Esophagus squamous epithelium (tissue), 5 donors: Measurements from ENCODE around the gene CHN2. TPM values are rescaled to one million over a fixed set of nuclear protein-coding genes. Genes with fewer than 3 reads are reported as not detected.

Source experiments
- DNase-seq: peaks from one replicate; lab custom pipeline; 2025; lab: John Stamatoyannopoulos, UW
- H3K27ac ChIP-seq, 4 donors: fragments of 200-600 bp; sonication (generic); one replicate each; pipeline ENCODE4 v1.5.1; 2016 to 2019; ENCODE audit warnings: mild to moderate bottlenecking in 1 of 4
- H3K27me3 ChIP-seq, 4 donors: fragments of 200-600 bp; sonication (generic); 1 replicate in 3 of 4; 2 replicates in 1 of 4; pipeline versions ENCODE4 v1.5.1 to v1.6.0; 2017 to 2021; ENCODE audit warnings: antibody characterized with exemption in 1 of 4
- H3K36me3 ChIP-seq, 3 donors: fragments of 200-600 bp; sonication (generic); one replicate each; pipeline ENCODE4 v1.5.1; 2016 to 2019
- H3K4me1 ChIP-seq, 3 donors: fragments of 200-600 bp; sonication (generic); one replicate each; pipeline ENCODE4 v1.5.1; 2017 to 2019
- H3K4me3 ChIP-seq, 4 donors: fragments of 200-600 bp; sonication (generic); 1 replicate in 3 of 4; 2 replicates in 1 of 4; pipeline ENCODE4 v1.5.1; 2016 to 2019; ENCODE audit warnings: mild to moderate bottlenecking in 2 of 4, moderate library complexity in 1 of 4
- H3K9me3 ChIP-seq, 3 donors: fragments of 200-600 bp; sonication (generic); one replicate each; pipeline ENCODE4 v1.5.1; 2016 to 2019
- POLR2A ChIP-seq, 4 donors: fragments of 450-650 bp; IDR thresholded peaks; one replicate each; pipeline ENCODE4 v1.6.1; 2017; ENCODE audit warnings: antibody characterized with exemption in 4 of 4, mild to moderate bottlenecking in 4 of 4, moderate library complexity in 3 of 4
- WGBS, 2 donors: methylation state at CpG; one replicate each; pipeline ENCODE4 v1.1.5; 2018; 5-methylcytosine and 5-hydroxymethylcytosine counted together
- intact Hi-C: fragments of 100-400 bp; cut with DNase I; formaldehyde crosslinking; loops from one replicate; pipeline ENCODE4 v1.15.0; 2022
- total RNA-seq, 4 donors: library from RNA; depleted of rRNA; stranded (reverse); fragments of >200 nt; gene quantifications; one replicate each; pipeline ENCODE4 v1.1.0, GENCODE V29; 2016
- TF ChIP-seq, protein P1 (sequence below), 6 experiments: fragments of 450-650 bp in 4 of 6; fragments of 200-600 bp in 2 of 6; sonication (generic) in 2 of 6; IDR thresholded peaks; one replicate each; pipeline ENCODE4 v1.5.1; 2016 to 2019; ENCODE audit warnings: antibody characterized with exemption in 6 of 6, mild to moderate bottlenecking in 4 of 6, moderate library complexity in 4 of 6
- donor health status: DM: yes; HTN: yes; CAD: no.

CHN2 gene
- total RNA-seq, 4 donors from 2014 or later = 0.08 to 8.6 (median 1.7) TPM

DNA sequence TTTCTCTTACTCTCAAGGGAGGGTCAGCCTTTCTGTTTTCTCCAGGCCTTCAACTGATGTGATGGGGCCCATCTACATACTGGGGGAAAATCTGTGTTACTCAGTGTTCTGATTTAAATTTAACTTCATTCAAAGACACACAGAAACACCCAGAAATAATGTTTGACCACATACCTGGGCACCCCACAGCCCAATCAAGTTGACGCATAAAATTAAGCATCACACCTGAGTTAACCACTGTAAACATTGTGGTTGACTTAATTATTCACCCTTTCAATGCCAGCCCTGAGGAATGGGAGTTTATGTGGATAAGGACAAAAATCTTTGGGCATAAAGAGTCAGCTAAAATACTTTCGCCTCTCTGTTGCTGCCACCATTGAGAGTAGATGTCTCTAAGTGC lies 10.0 kb upstream of the CHN2 start:
- Histone ChIP-seq H3K4me1 (peaks cover 0 to 3% (median 2%) of the 10 kb centered on the region in 3 donors), H3K4me3 (no peak overlapping the region), H3K27me3 (peaks cover 0 to 5% (median 0%) of the 10 kb centered on the region in 4 donors), H3K36me3 (no peaks in the 10 kb centered on the region), H3K27ac (no peak overlapping the region), H3K9me3 (no peaks in the 10 kb centered on the region)
- 78 to 87% methylated on average over 2 of the region's 2 CpGs for WGBS, 2 donors
- no peak for DNase-seq
- TF ChIP-seq POLR2A (IDR thresholded peaks at IDR 0.05) = no peak
- TF ChIP-seq, protein P1, sequence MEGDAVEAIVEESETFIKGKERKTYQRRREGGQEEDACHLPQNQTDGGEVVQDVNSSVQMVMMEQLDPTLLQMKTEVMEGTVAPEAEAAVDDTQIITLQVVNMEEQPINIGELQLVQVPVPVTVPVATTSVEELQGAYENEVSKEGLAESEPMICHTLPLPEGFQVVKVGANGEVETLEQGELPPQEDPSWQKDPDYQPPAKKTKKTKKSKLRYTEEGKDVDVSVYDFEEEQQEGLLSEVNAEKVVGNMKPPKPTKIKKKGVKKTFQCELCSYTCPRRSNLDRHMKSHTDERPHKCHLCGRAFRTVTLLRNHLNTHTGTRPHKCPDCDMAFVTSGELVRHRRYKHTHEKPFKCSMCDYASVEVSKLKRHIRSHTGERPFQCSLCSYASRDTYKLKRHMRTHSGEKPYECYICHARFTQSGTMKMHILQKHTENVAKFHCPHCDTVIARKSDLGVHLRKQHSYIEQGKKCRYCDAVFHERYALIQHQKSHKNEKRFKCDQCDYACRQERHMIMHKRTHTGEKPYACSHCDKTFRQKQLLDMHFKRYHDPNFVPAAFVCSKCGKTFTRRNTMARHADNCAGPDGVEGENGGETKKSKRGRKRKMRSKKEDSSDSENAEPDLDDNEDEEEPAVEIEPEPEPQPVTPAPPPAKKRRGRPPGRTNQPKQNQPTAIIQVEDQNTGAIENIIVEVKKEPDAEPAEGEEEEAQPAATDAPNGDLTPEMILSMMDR (IDR thresholded peaks at IDR 0.05) = no peak
- intact Hi-C loops = no loop called here

DNA sequence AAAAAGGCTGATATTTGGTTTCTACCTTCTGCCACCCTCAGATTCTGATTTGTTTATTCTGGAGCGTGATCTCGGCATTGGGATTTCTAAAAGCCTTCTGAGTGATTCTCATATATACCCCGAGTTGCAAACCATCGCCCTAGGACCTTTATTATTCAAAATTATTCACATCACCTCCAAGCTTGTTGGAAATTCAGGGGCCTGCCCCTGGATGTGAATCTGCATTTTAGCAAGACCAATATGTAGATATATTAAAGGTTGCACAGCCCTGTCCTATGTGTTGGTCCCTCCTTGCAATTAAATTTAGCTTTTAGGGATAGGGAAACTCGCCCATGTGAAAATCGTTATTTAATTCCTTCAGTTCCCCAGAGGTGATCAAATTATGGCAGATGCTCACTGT lies 9.0 kb upstream of the CHN2 start:
- Histone ChIP-seq H3K4me3 (no peak overlapping the region), H3K4me1 (peaks cover 0 to 8% (median 6%) of the 10 kb centered on the region in 3 donors), H3K27ac (no peak overlapping the region), H3K27me3 (peaks cover 0 to 13% (median 0%) of the 10 kb centered on the region in 4 donors), H3K36me3 (no peaks in the 10 kb centered on the region), H3K9me3 (no peaks in the 10 kb centered on the region)
- 91 to 93% methylated on average over 6 of the region's 6 CpGs for WGBS, 2 donors
- intact Hi-C loops = no loop called here
- no peak for DNase-seq
- TF ChIP-seq, protein P1 (IDR thresholded peaks at IDR 0.05) = no peak
- TF ChIP-seq POLR2A (IDR thresholded peaks at IDR 0.05) = no peak

DNA sequence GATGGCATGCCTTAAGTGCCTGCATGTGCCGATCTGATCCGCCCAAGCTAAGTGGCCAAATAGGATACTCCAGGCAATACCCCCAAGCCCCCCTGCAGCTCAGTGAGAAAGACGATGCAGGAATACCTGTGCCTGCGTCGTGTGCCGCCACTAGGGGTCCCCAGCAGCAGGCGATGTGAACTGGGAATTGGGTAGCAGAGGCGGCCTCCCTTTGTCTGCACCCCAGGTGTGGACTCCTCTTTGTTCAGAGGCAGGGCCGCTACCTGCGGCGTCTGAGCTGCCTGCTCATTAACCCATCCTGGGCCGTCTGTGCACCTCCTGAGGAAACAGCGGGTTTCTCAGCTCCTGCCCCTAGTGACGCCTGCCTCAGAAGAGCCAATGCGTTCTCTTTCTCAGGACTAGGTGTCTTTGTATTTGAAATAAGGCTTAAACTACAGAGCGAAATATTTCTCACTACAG lies 4.8 kb upstream of the CHN2 start:
- DNase-seq = no peak
- intact Hi-C loops = loop anchor here (10.0 kb wide), 1 partner anchor 225 kb away; no protein-coding TSS in a partner anchor
- H3K9me3 ChIP-seq = no peaks in the 10 kb centered on the region
- H3K4me3 ChIP-seq = no peak overlapping the region
- H3K27ac ChIP-seq = no peak overlapping the region
- TF ChIP-seq, protein P1 (IDR thresholded peaks at IDR 0.05) = peak; percentile 51 to 83 (median 72)
- TF ChIP-seq POLR2A (IDR thresholded peaks at IDR 0.05) = no peak
- 38 to 44% methylated on average over 2 to 4 of the region's 16 CpGs for WGBS, 2 donors
- H3K27me3 ChIP-seq = peaks cover 0 to 40% (median 0%) of the 10 kb centered on the region in 4 donors
- peaks cover 6 to 22% (median 10%) of the 10 kb centered on the region in 3 donors for H3K4me1 ChIP-seq
- H3K36me3 ChIP-seq = no peaks in the 10 kb centered on the region

DNA sequence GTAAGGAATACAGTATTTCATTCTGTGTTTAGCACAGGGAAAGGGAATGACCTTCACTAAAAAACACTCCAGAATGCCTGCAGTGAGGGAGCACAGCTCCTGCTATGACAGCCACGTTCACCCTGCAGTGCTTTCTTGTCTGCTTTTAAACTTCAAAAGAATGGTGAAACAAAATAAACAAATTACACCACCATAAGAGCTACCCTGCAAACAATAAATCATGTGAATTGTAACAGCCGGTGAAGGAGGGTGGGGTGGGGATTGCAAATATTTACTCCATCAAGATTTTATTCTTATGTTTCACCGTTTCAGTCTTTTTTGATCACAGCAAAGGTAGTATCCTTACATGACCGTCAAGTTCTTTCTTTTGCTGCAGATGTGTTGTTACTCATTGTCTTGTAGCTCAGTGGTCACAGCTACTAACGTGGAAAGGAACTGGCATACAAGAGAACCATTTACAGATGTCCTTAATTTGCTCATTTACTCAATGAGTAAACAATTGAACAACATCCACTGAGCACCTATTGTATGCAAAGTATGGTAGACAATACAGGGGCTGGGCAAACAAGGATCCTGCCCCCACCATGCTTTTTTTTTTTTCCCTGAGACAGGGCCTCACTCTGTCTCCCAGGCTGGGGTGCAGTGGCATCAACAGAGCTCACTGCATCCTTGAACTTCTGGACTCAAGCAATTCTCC lies 4.1 kb upstream of the CHN2 start:
- peaks cover 0 to 47% (median 0%) of the 10 kb centered on the region in 4 donors for H3K27me3 ChIP-seq
- no peak overlapping the region for H3K27ac ChIP-seq
- H3K36me3 ChIP-seq = no peaks in the 10 kb centered on the region
- H3K9me3 ChIP-seq = no peaks in the 10 kb centered on the region
- TF ChIP-seq, protein P1 (IDR thresholded peaks at IDR 0.05) = no peak
- TF ChIP-seq POLR2A (IDR thresholded peaks at IDR 0.05) = no peak
- no peak overlapping the region for H3K4me3 ChIP-seq
- peaks cover 6 to 29% (median 10%) of the 10 kb centered on the region in 3 donors for H3K4me1 ChIP-seq
- no peak for DNase-seq
- intact Hi-C loops = loop anchor here (10.0 kb wide), 1 partner anchor 224 kb away; no protein-coding TSS in a partner anchor
- WGBS, 2 donors = 64 to 66% methylated on average over 5 of the region's 5 CpGs

DNA sequence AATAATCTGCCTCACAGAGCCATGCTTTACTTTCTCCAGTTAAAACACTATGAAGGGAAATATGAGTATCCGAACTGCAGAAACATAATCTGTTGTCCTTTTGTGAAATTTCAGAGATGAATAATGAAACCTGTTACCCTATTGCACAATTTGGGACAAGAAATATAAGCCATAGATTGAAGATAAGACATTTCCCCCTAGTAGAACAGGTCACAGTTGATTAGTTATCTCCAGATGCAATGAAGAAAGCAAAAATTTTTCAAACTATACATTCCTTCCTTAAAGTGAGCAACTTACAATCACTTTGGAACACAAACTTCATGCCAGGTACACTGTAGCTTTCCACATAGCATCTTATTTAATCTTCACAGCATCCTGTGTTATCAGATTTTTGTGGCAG lies 2.3 kb upstream of the CHN2 start:
- H3K27ac ChIP-seq = no peak overlapping the region
- intact Hi-C loops = loop anchor here (10.0 kb wide), 1 partner anchor 222 kb away; no protein-coding TSS in a partner anchor
- no peaks in the 10 kb centered on the region for H3K36me3 ChIP-seq
- DNase-seq = no peak
- TF ChIP-seq POLR2A (IDR thresholded peaks at IDR 0.05) = no peak
- TF ChIP-seq, protein P1 (IDR thresholded peaks at IDR 0.05) = no peak
- H3K27me3 ChIP-seq = peaks cover 0 to 66% (median 2%) of the 10 kb centered on the region in 4 donors
- no peak overlapping the region for H3K4me3 ChIP-seq
- H3K9me3 ChIP-seq = no peaks in the 10 kb centered on the region
- WGBS, 2 donors = 76 to 89% methylated on average over 1 of the region's 1 CpG
- peaks cover 6 to 38% (median 10%) of the 10 kb centered on the region in 3 donors for H3K4me1 ChIP-seq
